ENCODE results near the gene LNX1. TPM values are rescaled to one million over a fixed set of nuclear protein-coding genes. Genes with fewer than 3 reads are reported as not detected.

LNX1 gene
- total and polyA plus RNA-seq, 10 of the 15 experiments (the other 5 are each of a cell fraction or from before 2014, with no cell fraction given) = 0.72 to 1.4 (median 1.0) TPM

DNA sequence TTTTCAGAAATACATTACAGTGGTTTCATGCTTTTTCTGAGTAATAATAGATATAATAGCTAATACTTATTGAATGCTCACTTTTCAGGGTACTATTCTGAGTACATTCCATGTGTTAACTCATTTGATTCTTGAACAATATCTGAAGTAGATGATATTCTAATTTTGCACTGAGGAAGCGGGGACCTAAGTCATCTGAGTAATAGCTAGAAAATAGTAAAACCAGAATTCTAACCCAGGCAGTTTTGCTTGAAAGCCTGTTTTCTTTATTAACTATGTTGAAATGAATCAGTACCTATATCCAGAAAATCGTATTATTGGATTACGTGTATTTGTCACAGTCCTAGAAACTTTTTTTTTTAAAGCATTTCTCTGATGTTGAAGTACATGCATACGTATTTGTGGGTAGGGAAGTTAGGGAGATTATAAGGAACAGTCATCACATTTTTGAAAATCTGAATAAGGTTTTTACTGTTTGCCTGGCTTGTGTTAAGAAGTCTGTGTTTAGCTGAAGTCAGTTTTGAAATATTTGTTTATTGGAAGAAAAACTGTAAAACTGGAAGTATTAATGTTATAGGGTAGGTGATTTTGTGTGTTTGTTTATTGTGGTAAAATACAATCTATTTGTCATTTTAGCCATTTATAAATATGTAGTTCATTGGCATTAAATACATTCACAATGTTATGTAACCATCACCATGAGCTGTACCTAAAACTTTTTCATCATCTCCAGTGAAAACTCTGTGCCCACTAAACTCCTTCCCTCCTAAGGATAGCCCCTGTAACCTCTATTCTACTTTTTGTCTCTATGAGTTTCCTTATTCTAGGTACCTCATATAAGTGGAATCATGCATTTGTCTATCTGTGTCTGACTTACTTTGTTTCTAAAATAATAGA, 158.5 kb downstream of the LNX1 start (continued):
- TF ChIP-seq, protein P1, sequence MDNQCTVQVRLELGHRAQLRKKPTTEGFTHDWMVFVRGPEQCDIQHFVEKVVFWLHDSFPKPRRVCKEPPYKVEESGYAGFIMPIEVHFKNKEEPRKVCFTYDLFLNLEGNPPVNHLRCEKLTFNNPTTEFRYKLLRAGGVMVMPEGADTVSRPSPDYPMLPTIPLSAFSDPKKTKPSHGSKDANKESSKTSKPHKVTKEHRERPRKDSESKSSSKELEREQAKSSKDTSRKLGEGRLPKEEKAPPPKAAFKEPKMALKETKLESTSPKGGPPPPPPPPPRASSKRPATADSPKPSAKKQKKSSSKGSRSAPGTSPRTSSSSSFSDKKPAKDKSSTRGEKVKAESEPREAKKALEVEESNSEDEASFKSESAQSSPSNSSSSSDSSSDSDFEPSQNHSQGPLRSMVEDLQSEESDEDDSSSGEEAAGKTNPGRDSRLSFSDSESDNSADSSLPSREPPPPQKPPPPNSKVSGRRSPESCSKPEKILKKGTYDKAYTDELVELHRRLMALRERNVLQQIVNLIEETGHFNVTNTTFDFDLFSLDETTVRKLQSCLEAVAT (IDR thresholded peaks at IDR 0.05) = no peak
- no peak for TF ChIP-seq POU2F2 (IDR thresholded peaks at IDR 0.05; ENCODE audit: borderline replicate concordance, low read depth, low read length)

DNA sequence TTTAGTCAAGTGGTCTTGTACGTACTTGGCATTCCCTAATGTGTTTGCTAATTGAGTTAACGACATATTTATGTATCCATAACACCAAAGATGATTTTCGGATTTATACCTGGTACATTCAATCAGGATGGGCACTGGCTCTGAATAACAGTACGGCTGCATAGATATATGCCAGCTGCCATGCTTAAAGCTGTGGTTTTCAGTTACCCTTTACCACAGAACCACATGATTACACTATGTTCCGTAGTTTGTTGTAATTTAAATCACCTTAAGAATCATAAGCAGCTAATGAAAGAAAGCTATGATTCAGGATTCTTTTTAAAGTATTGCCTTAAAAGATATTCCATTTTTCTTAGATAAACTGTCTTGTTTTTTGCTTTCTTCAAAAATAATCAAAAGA, 160.2 kb downstream of the LNX1 start:
- H3K79me2 ChIP-seq (ENCODE audit: control insufficient read depth, insufficient read depth, low read length) = no peaks in the 10 kb centered on the region; the same call in 1 of the 2 replicates
- no peak overlapping the region for H3K4me2 ChIP-seq (ENCODE audit: control insufficient read depth, insufficient read depth)
- intact Hi-C loops (cut with micrococcal nuclease; ENCODE audit: unreplicated experiment) = loop anchor here (10.0 kb wide), 2 partner anchors 236 to 416 kb away; no protein-coding TSS in a partner anchor
- POLR2A ChIA-PET = no interaction called here
- TF ChIP-seq SMAD1 (IDR thresholded peaks at IDR 0.05; ENCODE audit: low read depth, partially characterized antibody) = no peak
- TF ChIP-seq, protein P2, sequence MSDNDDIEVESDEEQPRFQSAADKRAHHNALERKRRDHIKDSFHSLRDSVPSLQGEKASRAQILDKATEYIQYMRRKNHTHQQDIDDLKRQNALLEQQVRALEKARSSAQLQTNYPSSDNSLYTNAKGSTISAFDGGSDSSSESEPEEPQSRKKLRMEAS (IDR thresholded peaks at IDR 0.05; ENCODE audit: low read depth, low read length) = no peak
- no peak for TF ChIP-seq ZNF384 (IDR thresholded peaks at IDR 0.05; ENCODE audit: borderline replicate concordance, low read depth, low read length)
- no peak for TF ChIP-seq CEBPB (IDR thresholded peaks at IDR 0.05; ENCODE audit: borderline replicate concordance in 1 of 2, low read depth in 2 of 2, low read length in 2 of 2)
- TF ChIP-seq TAF1 (IDR thresholded peaks at IDR 0.05; ENCODE audit: borderline replicate concordance, low read depth, low read length) = no peak
- TF ChIP-seq RUNX3 (IDR thresholded peaks at IDR 0.05; ENCODE audit: low read length) = peak; percentile 61; the same call in 1 of the 2 replicates
- no peak for TF ChIP-seq EZH2 (IDR thresholded peaks at IDR 0.05; ENCODE audit: borderline replicate concordance, control insufficient read depth, low read depth, low read length)
- H3K36me3 ChIP-seq (ENCODE audit: control insufficient read depth in 2 of 2, insufficient read depth in 2 of 2, low read length in 1 of 2) = peaks cover 2 to 41% of the 10 kb centered on the region in 2 experiments
- no peaks in the 10 kb centered on the region for H3K4me1 ChIP-seq (ENCODE audit: control insufficient read depth, insufficient read depth, low read length)
- no peak overlapping the region for H2AFZ ChIP-seq (ENCODE audit: control insufficient read depth, low read depth, low read length)
- in situ Hi-C loops (cut with MboI) = no loop called here
- CTCF ChIA-PET = interaction anchor here (1.5 kb wide), 1 partner anchor 12 kb away, joined by 4 read pairs; no protein-coding TSS in a partner anchor
- no peaks in the 10 kb centered on the region for H3K27me3 ChIP-seq (replicated peaks in 1 of 2; ENCODE audit: control insufficient read depth in 2 of 2, insufficient read depth in 2 of 2, low read length in 1 of 2)
- 85% methylated on average over 5 of the region's 5 CpGs for WGBS (ENCODE audit: insufficient coverage, insufficient replicate concordance, low lambda C conversion rate, missing lambda C conversion rate)
- RAD21 ChIA-PET (ENCODE audit: unreplicated experiment) = interaction anchor here (0.7 to 1.0 kb wide), 2 partner anchors 223 to 415 kb away, joined by 3 read pairs; no protein-coding TSS in a partner anchor
- H3K9ac ChIP-seq (ENCODE audit: control insufficient read depth, insufficient read depth, low read length) = no peak overlapping the region
- no peak for DNase-seq (ENCODE audit: low read depth, low spot score)
- SMC1A ChIA-PET (ENCODE audit: uncharacterized antibody, unreplicated experiment) = interaction anchor here (1.0 to 2.4 kb wide), 7 partner anchors 9 to 383 kb away, joined by 3 to 8 read pairs (median 3); no protein-coding TSS in a partner anchor
- no peak overlapping the region for H3K27ac ChIP-seq (ENCODE audit: control insufficient read depth, insufficient read depth)
- no peak for FAIRE-seq
- no peak overlapping the region for H3K4me3 ChIP-seq
- peak; percentile 76 for ATAC-seq
- no TSS peak for BruUV-seq (replicated peaks)
- no peaks in the 10 kb centered on the region; the same call in 2 of the 3 replicates for H3K9me3 ChIP-seq (replicated peaks; ENCODE audit: control insufficient read depth, insufficient read depth, low read length)
- H4K20me1 ChIP-seq (ENCODE audit: control insufficient read depth, insufficient read depth) = no peaks in the 10 kb centered on the region

Data from GM12878 (cell line).